A549 (cell line): ENCODE data around the gene TNS3. TPM values are rescaled to one million over a fixed set of nuclear protein-coding genes. Genes with fewer than 3 reads are reported as not detected.

ENCODE experiments used
- ATAC-seq, 2 experiments: fragments of 200-7000 bp in 1 of 2; fragments of >200 bp in 1 of 2; cut with Nextera tagmentation in 1 of 2; cut with Tn5 transposase in 1 of 2; 3 replicates each; pipeline versions ENCODE4 v1.8.0 to v1.9.1; 2018 to 2020; ENCODE audit warnings: mild to moderate bottlenecking in 1 of 2, moderate library complexity in 1 of 2
- CTCF ChIA-PET: fragments of 300-600 bp; sonication (Branson Sonifier 250); formaldehyde crosslinking; extraction: SDS; loops from one replicate; lab custom pipeline; 2021; ENCODE audit warnings: antibody characterized with exemption, inconsistent platforms; lab: Yijun Ruan, JAX
- POLR2A ChIA-PET: fragments of 350-600 bp; formaldehyde crosslinking; extraction: SDS; loops from one replicate; lab custom pipeline; 2021; ENCODE audit warnings: antibody characterized with exemption, inconsistent platforms; lab: Yijun Ruan, JAX
- DNase-seq, 2 experiments: peaks; one replicate each; pipeline versions ENCODE4 v3.0.0 to v3.0.0-alpha.2; 2011 to 2016; ENCODE audit warnings: low read depth in 1 of 2, low spot score in 1 of 2
- FAIRE-seq: peaks from 2 replicates; lab custom pipeline; 2011; peaks lifted over from hg19 to GRCh38; lab: Jason Lieb, UNC
- H3K27ac ChIP-seq, 2 experiments: fragments of >200 bp; sonication (Bioruptor Twin); formaldehyde crosslinking; 3 replicates each; pipeline ENCODE4 v1.5.1; 2016 to 2017
- H3K4me1 ChIP-seq: fragments of >200 bp; sonication (Bioruptor Twin); formaldehyde crosslinking; 3 replicates; pipeline ENCODE4 v1.6.1; 2016
- H3K4me2 ChIP-seq: fragments of >200 bp; sonication (Bioruptor Twin); formaldehyde crosslinking; 3 replicates; pipeline ENCODE4 v1.6.1; 2016
- H3K4me3 ChIP-seq: fragments of >200 bp; sonication (Bioruptor Twin); formaldehyde crosslinking; 3 replicates; pipeline ENCODE4 v1.5.1; 2016
- H3K9me3 ChIP-seq: fragments of >200 bp; sonication (Bioruptor Twin); formaldehyde crosslinking; 3 replicates; pipeline ENCODE4 v1.6.1; 2016
- FOSB ChIP-seq: fragments of 250-450 bp; sonication (Bioruptor Pico); IDR thresholded peaks from 2 replicates; pipeline ENCODE4 v1.5.0; 2020; ENCODE audit warnings: mild to moderate bottlenecking, moderate library complexity
- FOSL2 ChIP-seq, 2 experiments: fragments of 450-650 bp in 1 of 2; fragments of >200 bp in 1 of 2; sonication (Bioruptor Twin) in 1 of 2; formaldehyde crosslinking; IDR thresholded peaks; 2 replicates each; pipeline versions ENCODE4 v1.5.0 to v1.6.1; 2016 to 2020; ENCODE audit warnings: mild to moderate bottlenecking in 1 of 2, moderate library complexity in 1 of 2
- FOXS1 ChIP-seq: fragments of 250-450 bp; sonication (Bioruptor Pico); IDR thresholded peaks from 2 replicates; pipeline ENCODE4 v1.5.0; 2020; ENCODE audit warnings: mild to moderate bottlenecking, moderate library complexity
- HOXB5 ChIP-seq: fragments of 250-450 bp; sonication (Bioruptor Pico); IDR thresholded peaks from 2 replicates; pipeline ENCODE4 v1.5.0; 2020; ENCODE audit warnings: mild to moderate bottlenecking, moderate library complexity
- JUN ChIP-seq, 2 experiments: fragments of >200 bp; sonication (Bioruptor Twin); formaldehyde crosslinking; IDR thresholded peaks; 2 replicates in 1 of 2; 3 replicates in 1 of 2; pipeline ENCODE4 v1.6.1; 2016 to 2017
- KDM1A ChIP-seq: fragments of 200-600 bp; sonication (generic); IDR thresholded peaks from 2 replicates; pipeline ENCODE4 v1.6.1; 2016; ENCODE audit warnings: low read depth, mild to moderate bottlenecking
- MYC ChIP-seq: IDR thresholded peaks from 2 replicates; pipeline ENCODE4 v1.6.1; 2012; ENCODE audit warnings: mild to moderate bottlenecking, inconsistent platforms, low read length, improper control_type of control experiment, borderline replicate concordance
- NR3C1 ChIP-seq: fragments of >200 bp; sonication (Bioruptor Twin); formaldehyde crosslinking; IDR thresholded peaks from 3 replicates; pipeline ENCODE4 v1.6.1; 2017
- RAD21 ChIP-seq, 2 experiments: fragments of >200 bp in 1 of 2; sonication (Bioruptor Twin) in 1 of 2; formaldehyde crosslinking in 1 of 2; IDR thresholded peaks in 1 of 2; conservative IDR thresholded peaks in 1 of 2; 2 replicates in 1 of 2; 3 replicates in 1 of 2; pipeline ENCODE4 v1.6.1; 2012 to 2018; ENCODE audit warnings: inconsistent platforms in 1 of 2
- RARB ChIP-seq: fragments of 250-450 bp; sonication (Bioruptor Pico); IDR thresholded peaks from 2 replicates; pipeline ENCODE4 v1.8.0; 2021; ENCODE audit warnings: mild to moderate bottlenecking, moderate library complexity
- RCOR1 ChIP-seq: fragments of 150-350 bp; IDR thresholded peaks from 2 replicates; pipeline ENCODE4 v1.6.1; 2014; ENCODE audit warnings: antibody characterized with exemption, low read length, low read depth
- RNF2 ChIP-seq: fragments of 200-600 bp; sonication (generic); IDR thresholded peaks from 2 replicates; pipeline ENCODE4 v1.6.1; 2016; ENCODE audit warnings: low read depth, mild to moderate bottlenecking, antibody characterized with exemption, moderate library complexity, borderline replicate concordance
- WGBS: methylation state at CpG from one replicate; pipeline ENCODE4 v1.1.6; 2017; ENCODE audit errors: missing lambda C conversion rate; 5-methylcytosine and 5-hydroxymethylcytosine counted together
- polyA plus RNA-seq, 4 experiments: library from polyadenylated mRNA; depleted of rRNA in 3 of 4; stranded (reverse); fragments of >200 nt; fragmentation: RNase III in 1 of 4; extraction: RNeasy Plus Mini Kit Qiagen cat#74134 plus additional on column Dnase treatment in 1 of 4; gene quantifications; 2 replicates in 3 of 4; 3 replicates in 1 of 4; pipeline ENCODE4 v1.2.3, GENCODE V29; 2011 to 2017
- TF ChIP-seq, protein P1 (sequence below): IDR thresholded peaks from 2 replicates; pipeline ENCODE4 v1.6.1; 2012
- TF ChIP-seq, protein P2 (sequence below): fragments of 450-650 bp; IDR thresholded peaks from 2 replicates; pipeline ENCODE4 v1.6.1; 2014; ENCODE audit warnings: antibody characterized with exemption
- TF ChIP-seq, protein P3 (sequence below): fragments of 250-450 bp; sonication (Bioruptor Pico); IDR thresholded peaks from 2 replicates; pipeline ENCODE4 v1.5.0; 2021; ENCODE audit warnings: mild to moderate bottlenecking, moderate library complexity, borderline replicate concordance
- TF ChIP-seq, protein P4 (sequence below): fragments of 150-350 bp; IDR thresholded peaks from 2 replicates; pipeline ENCODE4 v1.6.1; 2014; ENCODE audit warnings: low read depth, mild to moderate bottlenecking, low read length
- TF ChIP-seq, protein P5 (sequence below): IDR thresholded peaks from 2 replicates; pipeline ENCODE4 v1.6.1; 2012

The TNS3 gene
- polyA plus RNA-seq, 2 of the 4 experiments (the other 2 are of a cell fraction), result 107 to 134 TPM

DNA sequence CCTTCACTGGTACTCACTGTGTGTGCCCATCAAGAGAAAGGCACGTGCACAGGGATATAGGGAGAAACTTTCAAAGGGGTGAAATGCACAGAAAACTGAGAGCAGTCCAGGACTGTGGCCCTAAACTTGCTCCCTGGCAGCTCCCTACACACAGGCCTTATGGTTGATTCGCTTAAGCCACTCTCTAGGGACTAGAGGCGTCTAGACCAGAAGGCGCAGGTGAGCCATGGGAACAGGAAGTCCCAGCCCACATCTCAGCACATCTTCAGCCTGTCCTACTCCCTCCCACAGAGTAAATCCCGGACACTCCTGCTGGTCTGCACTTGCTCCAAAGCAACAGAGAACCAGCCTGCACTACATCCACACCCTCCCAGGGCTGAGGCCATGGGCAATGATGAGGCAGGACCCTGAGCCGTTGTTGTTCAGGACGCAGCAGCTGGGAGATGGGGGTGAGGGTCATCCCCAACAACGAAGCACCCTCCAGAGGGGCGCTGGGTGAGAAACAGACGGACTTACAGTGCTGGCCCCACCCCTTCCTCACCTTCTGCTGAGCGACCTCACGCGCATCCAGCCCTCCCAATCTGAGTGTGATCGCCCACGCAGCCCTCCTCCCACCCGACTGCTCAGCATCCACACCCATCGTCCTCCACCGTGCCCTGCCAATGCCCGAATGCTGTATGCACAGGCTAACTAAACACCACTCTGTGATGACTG lies 109.3 kb downstream of the TNS3 start:
- TF ChIP-seq RNF2, result no peak
- Histone ChIP-seq H3K27ac (peak overlapping the region; percentile 51 to 90; a peak in 5 of 6 replicates), H3K4me3 (no peak overlapping the region), H3K9me3 (no peaks in the 10 kb centered on the region), H3K4me1 (peaks cover 80% of the 10 kb centered on the region), H3K4me2 (0 out of 3 replicates have a peak overlapping the region, but pooled peaks have one; percentile 64)
- peak; percentile 4 to 9; a peak in 3 of 6 replicates for ATAC-seq
- WGBS, result 84% methylated on average over 18 of the region's 19 CpGs
- no peak for FAIRE-seq
- DNase-seq, result no peak
- POLR2A ChIA-PET, result no interaction called here
- CTCF ChIA-PET, result no interaction called here

DNA sequence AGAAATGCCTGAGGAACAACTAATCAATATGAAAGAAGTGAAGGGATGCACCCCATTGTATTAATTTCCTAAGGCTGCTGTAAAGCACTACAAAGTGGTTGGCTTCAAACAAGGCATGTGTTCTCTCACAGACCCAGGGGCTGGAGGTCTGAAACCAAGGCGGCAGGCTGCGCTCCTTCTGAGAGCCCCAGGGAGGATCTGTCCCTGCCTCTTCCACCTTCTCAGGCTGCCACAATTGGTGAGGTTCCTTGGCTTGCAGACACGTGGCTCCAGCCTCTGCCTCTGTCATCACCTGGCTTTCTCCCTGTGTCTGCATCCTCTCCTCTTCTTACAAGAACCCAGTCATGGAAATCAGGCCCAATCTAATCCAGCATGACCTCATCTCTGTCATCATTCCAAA lies 110.1 kb downstream of the TNS3 start:
- ATAC-seq (peak in 1 of 2 experiments; percentile 9; a peak in 1 of 6 replicates), FAIRE-seq (no peak)
- 74% methylated on average over 3 of the region's 3 CpGs for WGBS
- H3K4me3 ChIP-seq, result no peak overlapping the region
- no peak for TF ChIP-seq NR3C1
- TF ChIP-seq, protein P1, sequence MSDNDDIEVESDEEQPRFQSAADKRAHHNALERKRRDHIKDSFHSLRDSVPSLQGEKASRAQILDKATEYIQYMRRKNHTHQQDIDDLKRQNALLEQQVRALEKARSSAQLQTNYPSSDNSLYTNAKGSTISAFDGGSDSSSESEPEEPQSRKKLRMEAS, result 0 out of 2 replicates have a peak, but pooled peaks have one; percentile 21
- TF ChIP-seq, all 56 proteins: peak for 1
- POLR2A ChIA-PET, result no interaction called here
- CTCF ChIA-PET, result interaction anchor here (1.1 kb wide), 1 partner anchor 288 kb away, joined by 3 read pairs; no protein-coding TSS in a partner anchor
- Histone ChIP-seq H3K27ac (peak overlapping the region; percentile 51 to 90), H3K4me2 (peak overlapping the region; percentile 64), H3K4me1 (peaks cover 80% of the 10 kb centered on the region), H3K9me3 (no peaks in the 10 kb centered on the region)
- DNase-seq, result no peak

DNA sequence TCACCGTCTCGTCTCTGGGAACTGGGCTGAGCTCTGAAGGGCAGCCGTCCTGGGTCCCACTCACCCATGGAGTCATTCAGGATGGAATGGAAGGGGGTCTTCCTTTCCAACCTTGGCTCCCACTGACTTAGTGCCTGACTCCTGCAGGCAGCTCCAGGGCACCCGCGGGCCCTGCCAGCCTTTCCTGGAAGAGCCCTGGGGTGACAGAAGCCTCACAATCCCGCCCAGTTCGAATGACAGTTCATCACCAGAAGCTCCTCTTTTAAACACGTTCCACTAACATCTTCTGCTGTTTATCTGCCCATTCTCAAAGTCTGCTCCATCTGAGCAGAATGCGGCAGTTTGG lies 110.6 kb downstream of the TNS3 start:
- H3K4me2 ChIP-seq, result peak overlapping the region; percentile 64
- no peaks in the 10 kb centered on the region for H3K9me3 ChIP-seq
- H3K4me1 ChIP-seq, result peaks cover 80% of the 10 kb centered on the region
- ATAC-seq (no peak), FAIRE-seq (no peak), DNase-seq (no peak)
- peak overlapping the region; percentile 51 to 90 for H3K27ac ChIP-seq
- WGBS, result 75% methylated on average over 9 of the region's 9 CpGs
- TF ChIP-seq HOXB5 (CRISPR knock-in tag) (no peak), RAD21 (conservative IDR thresholded peaks at IDR 0.05 in 1 of 2, IDR thresholded peaks at IDR 0.05 in 1 of 2) (no peak), KDM1A (no peak), FOSB (CRISPR knock-in tag) (no peak), FOSL2 (IDR thresholded peaks at IDR 0.05) (no peak), FOSL2 (CRISPR knock-in tag; IDR thresholded peaks at IDR 0.05) (no peak), FOXS1 (CRISPR knock-in tag) (no peak), RARB (no peak), MYC (no peak), RCOR1 (no peak), JUN (IDR thresholded peaks at IDR 0.05) (no peak)
- TF ChIP-seq, protein P2, sequence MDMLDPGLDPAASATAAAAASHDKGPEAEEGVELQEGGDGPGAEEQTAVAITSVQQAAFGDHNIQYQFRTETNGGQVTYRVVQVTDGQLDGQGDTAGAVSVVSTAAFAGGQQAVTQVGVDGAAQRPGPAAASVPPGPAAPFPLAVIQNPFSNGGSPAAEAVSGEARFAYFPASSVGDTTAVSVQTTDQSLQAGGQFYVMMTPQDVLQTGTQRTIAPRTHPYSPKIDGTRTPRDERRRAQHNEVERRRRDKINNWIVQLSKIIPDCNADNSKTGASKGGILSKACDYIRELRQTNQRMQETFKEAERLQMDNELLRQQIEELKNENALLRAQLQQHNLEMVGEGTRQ, result no peak
- TF ChIP-seq, protein P3, sequence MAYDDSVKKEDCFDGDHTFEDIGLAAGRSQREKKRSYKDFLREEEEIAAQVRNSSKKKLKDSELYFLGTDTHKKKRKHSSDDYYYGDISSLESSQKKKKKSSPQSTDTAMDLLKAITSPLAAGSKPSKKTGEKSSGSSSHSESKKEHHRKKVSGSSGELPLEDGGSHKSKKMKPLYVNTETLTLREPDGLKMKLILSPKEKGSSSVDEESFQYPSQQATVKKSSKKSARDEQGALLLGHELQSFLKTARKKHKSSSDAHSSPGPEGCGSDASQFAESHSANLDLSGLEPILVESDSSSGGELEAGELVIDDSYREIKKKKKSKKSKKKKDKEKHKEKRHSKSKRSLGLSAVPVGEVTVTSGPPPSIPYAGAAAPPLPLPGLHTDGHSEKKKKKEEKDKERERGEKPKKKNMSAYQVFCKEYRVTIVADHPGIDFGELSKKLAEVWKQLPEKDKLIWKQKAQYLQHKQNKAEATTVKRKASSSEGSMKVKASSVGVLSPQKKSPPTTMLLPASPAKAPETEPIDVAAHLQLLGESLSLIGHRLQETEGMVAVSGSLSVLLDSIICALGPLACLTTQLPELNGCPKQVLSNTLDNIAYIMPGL (CRISPR knock-in tag), result no peak
- TF ChIP-seq, protein P1, result no peak
- TF ChIP-seq, protein P4, sequence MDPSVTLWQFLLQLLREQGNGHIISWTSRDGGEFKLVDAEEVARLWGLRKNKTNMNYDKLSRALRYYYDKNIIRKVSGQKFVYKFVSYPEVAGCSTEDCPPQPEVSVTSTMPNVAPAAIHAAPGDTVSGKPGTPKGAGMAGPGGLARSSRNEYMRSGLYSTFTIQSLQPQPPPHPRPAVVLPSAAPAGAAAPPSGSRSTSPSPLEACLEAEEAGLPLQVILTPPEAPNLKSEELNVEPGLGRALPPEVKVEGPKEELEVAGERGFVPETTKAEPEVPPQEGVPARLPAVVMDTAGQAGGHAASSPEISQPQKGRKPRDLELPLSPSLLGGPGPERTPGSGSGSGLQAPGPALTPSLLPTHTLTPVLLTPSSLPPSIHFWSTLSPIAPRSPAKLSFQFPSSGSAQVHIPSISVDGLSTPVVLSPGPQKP, result no peak
- TF ChIP-seq, protein P5, sequence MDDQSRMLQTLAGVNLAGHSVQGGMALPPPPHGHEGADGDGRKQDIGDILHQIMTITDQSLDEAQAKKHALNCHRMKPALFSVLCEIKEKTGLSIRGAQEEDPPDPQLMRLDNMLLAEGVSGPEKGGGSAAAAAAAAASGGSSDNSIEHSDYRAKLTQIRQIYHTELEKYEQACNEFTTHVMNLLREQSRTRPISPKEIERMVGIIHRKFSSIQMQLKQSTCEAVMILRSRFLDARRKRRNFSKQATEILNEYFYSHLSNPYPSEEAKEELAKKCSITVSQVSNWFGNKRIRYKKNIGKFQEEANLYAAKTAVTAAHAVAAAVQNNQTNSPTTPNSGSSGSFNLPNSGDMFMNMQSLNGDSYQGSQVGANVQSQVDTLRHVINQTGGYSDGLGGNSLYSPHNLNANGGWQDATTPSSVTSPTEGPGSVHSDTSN, result no peak
- CTCF ChIA-PET, result interaction anchor here (0.9 to 1.1 kb wide), 3 partner anchors 9 to 288 kb away, joined by 3 read pairs; no protein-coding TSS in a partner anchor
- H3K4me3 ChIP-seq, result no peak overlapping the region
- POLR2A ChIA-PET, result no interaction called here
